GM12878 (cell line): Measurements from ENCODE around the gene MAP4K4. TPM values are rescaled to one million over a fixed set of nuclear protein-coding genes. Genes with fewer than 3 reads are reported as not detected.

Experiments
- ATAC-seq: fragments of 200-7000 bp; cut with Tn5 transposase; 3 replicates; pipeline ENCODE4 v1.9.1; 2020; ENCODE audit warnings: mild to moderate bottlenecking, moderate library complexity
- BruUV-seq: library from RNA; stranded (reverse); fragments of 400-500 nt; replicated peaks from 2 replicates; lab custom pipeline; 2021; lab: Mats Ljungman, UMichigan
- CTCF ChIA-PET: fragments of 300-600 bp; sonication (Branson Sonifier 250); formaldehyde crosslinking; extraction: SDS; loops from one replicate; lab custom pipeline; 2021; ENCODE audit warnings: inconsistent platforms; lab: Yijun Ruan, JAX
- POLR2A ChIA-PET: fragments of 350-600 bp; formaldehyde crosslinking; extraction: SDS; loops from one replicate; lab custom pipeline; 2021; ENCODE audit warnings: inconsistent platforms; lab: Charles Lee
- RAD21 ChIA-PET: fragments of 300-600 bp; sonication (Branson Sonifier 250); formaldehyde crosslinking; loops from one replicate; lab custom pipeline; 2023; ENCODE audit warnings: antibody characterized with exemption; ENCODE audit not compliant: unreplicated experiment; lab: Charles Lee
- SMC1A ChIA-PET: fragments of 300-600 bp; sonication (Branson Sonifier 250); formaldehyde crosslinking; loops from one replicate; lab custom pipeline; 2023; ENCODE audit not compliant: unreplicated experiment, uncharacterized antibody; lab: Charles Lee
- DNase-seq: peaks from one replicate; pipeline ENCODE4 v3.0.0-alpha.2; 2011; ENCODE audit warnings: low read depth, low spot score
- FAIRE-seq: peaks from 3 replicates; lab custom pipeline; 2011; peaks lifted over from hg19 to GRCh38; lab: Jason Lieb, UNC
- H2AFZ ChIP-seq: 2 replicates; pipeline ENCODE4 v1.6.0; 2011; ENCODE audit warnings: low read depth, low read length, control low read depth; ENCODE audit not compliant: control insufficient read depth
- H3K27ac ChIP-seq: 2 replicates; pipeline ENCODE4 v1.5.1; 2011; ENCODE audit warnings: control low read depth; ENCODE audit not compliant: control insufficient read depth, insufficient read depth
- H3K27me3 ChIP-seq, 2 experiments: replicated peaks in 1 of 2; 2 replicates each; pipeline versions ENCODE4 v1.6.0 to v1.6.1; 2011; ENCODE audit warnings: low read length in 1 of 2; ENCODE audit not compliant: control insufficient read depth in 2 of 2, insufficient read depth in 2 of 2
- H3K36me3 ChIP-seq, 2 experiments: 2 replicates each; pipeline ENCODE4 v1.5.1; 2011; ENCODE audit warnings: low read length in 1 of 2; ENCODE audit not compliant: control insufficient read depth in 2 of 2, insufficient read depth in 2 of 2
- H3K4me1 ChIP-seq: 2 replicates; pipeline ENCODE4 v1.6.1; 2011; ENCODE audit warnings: mild to moderate bottlenecking, low read length, moderate library complexity, mixed read lengths; ENCODE audit not compliant: control insufficient read depth, insufficient read depth
- H3K4me2 ChIP-seq: 2 replicates; pipeline ENCODE4 v1.6.0; 2011; ENCODE audit warnings: control low read depth; ENCODE audit not compliant: control insufficient read depth, insufficient read depth
- H3K4me3 ChIP-seq: fragments of 200-600 bp; sonication (generic); 2 replicates; pipeline ENCODE4 v1.5.1; 2016
- H3K79me2 ChIP-seq: 2 replicates; pipeline ENCODE4 v1.6.0; 2011; ENCODE audit warnings: low read length; ENCODE audit not compliant: control insufficient read depth, insufficient read depth
- H3K9ac ChIP-seq: 2 replicates; pipeline ENCODE4 v1.8.0; 2011; ENCODE audit warnings: low read length, control low read depth, mixed read lengths; ENCODE audit not compliant: control insufficient read depth, insufficient read depth
- H3K9me3 ChIP-seq: replicated peaks from 3 replicates; pipeline ENCODE4 v1.5.1; 2011; ENCODE audit warnings: mild to moderate bottlenecking, low read length; ENCODE audit not compliant: control insufficient read depth, insufficient read depth
- H4K20me1 ChIP-seq: 2 replicates; pipeline ENCODE4 v1.6.0; 2011; ENCODE audit not compliant: control insufficient read depth, insufficient read depth
- BCLAF1 ChIP-seq: fragments of 450-650 bp; IDR thresholded peaks from 2 replicates; pipeline ENCODE4 v1.6.1; 2017; ENCODE audit warnings: antibody characterized with exemption, mild to moderate bottlenecking, moderate library complexity
- HDGF ChIP-seq: fragments of 450-650 bp; IDR thresholded peaks from 2 replicates; pipeline ENCODE4 v1.6.1; 2016; ENCODE audit warnings: antibody characterized with exemption
- HSF1 ChIP-seq: fragments of 150-350 bp; IDR thresholded peaks from 2 replicates; pipeline ENCODE4 v1.6.1; 2014; ENCODE audit warnings: mild to moderate bottlenecking, low read depth, low read length
- KAT2A ChIP-seq: conservative IDR thresholded peaks from 2 replicates; pipeline ENCODE4 v1.6.1; 2011; ENCODE audit warnings: low read depth, low read length; ENCODE audit not compliant: control insufficient read depth
- MXI1 ChIP-seq: fragments of 150-350 bp; IDR thresholded peaks from 2 replicates; pipeline ENCODE4 v1.6.1; 2011; ENCODE audit warnings: low read depth, mild to moderate bottlenecking, inconsistent platforms, low read length, improper control_type of control experiment
- NRF1 ChIP-seq: conservative IDR thresholded peaks from 2 replicates; pipeline ENCODE4 v1.6.1; 2011; ENCODE audit warnings: mild to moderate bottlenecking, low read depth, low read length, improper control_type of control experiment
- PAX8 ChIP-seq: fragments of 450-650 bp; IDR thresholded peaks from 2 replicates; pipeline ENCODE4 v1.6.1; 2017; ENCODE audit warnings: mild to moderate bottlenecking, moderate library complexity
- PBX3 ChIP-seq: IDR thresholded peaks from 2 replicates; pipeline ENCODE4 v1.6.1; 2011; ENCODE audit warnings: mild to moderate bottlenecking, low read depth, low read length, moderate library complexity; ENCODE audit not compliant: insufficient replicate concordance
- PKNOX1 ChIP-seq: fragments of 450-650 bp; IDR thresholded peaks from 2 replicates; pipeline ENCODE4 v1.6.1; 2016; ENCODE audit warnings: mild to moderate bottlenecking
- POLR2AphosphoS2 ChIP-seq: IDR thresholded peaks from 2 replicates; pipeline ENCODE4 v1.6.1; 2011; ENCODE audit warnings: low read depth, mild to moderate bottlenecking, low read length, improper control_type of control experiment, moderate library complexity
- POU2F2 ChIP-seq: IDR thresholded peaks from 3 replicates; pipeline ENCODE4 v1.6.1; 2011; ENCODE audit warnings: low read depth, mild to moderate bottlenecking, low read length, borderline replicate concordance
- SMARCA5 ChIP-seq: fragments of 450-650 bp; IDR thresholded peaks from 2 replicates; pipeline ENCODE4 v1.6.1; 2017; ENCODE audit warnings: mild to moderate bottlenecking
- SRF ChIP-seq, 2 experiments: IDR thresholded peaks; 2 replicates each; pipeline ENCODE4 v1.6.1; 2011; ENCODE audit warnings: low read depth in 2 of 2, low read length in 2 of 2, mild to moderate bottlenecking in 1 of 2, moderate library complexity in 1 of 2
- TCF7 ChIP-seq: IDR thresholded peaks from 2 replicates; pipeline ENCODE4 v1.6.1; 2014; ENCODE audit warnings: antibody characterized with exemption, borderline replicate concordance
- WGBS: methylation state at CpG from one replicate; pipeline ENCODE4 v1.1.6; 2016; ENCODE audit warnings: low lambda C conversion rate; ENCODE audit not compliant: insufficient replicate concordance, insufficient coverage; ENCODE audit errors: missing lambda C conversion rate; 5-methylcytosine and 5-hydroxymethylcytosine counted together
- in situ Hi-C: fragments of 300-500 bp; cut with MboI; formaldehyde crosslinking; loops from 9 replicates; pipeline ENCODE4 v1.14.3; 2018; ENCODE audit warnings: mixed read lengths
- intact Hi-C: fragments of 100-400 bp; cut with micrococcal nuclease; formaldehyde crosslinking; loops from one replicate; pipeline ENCODE4 v1.14.2; 2022; ENCODE audit not compliant: unreplicated experiment
- polyA plus RNA-seq, 11 experiments: library from polyadenylated mRNA; depleted of rRNA in 4 of 11; unstranded in 6 of 11; stranded (reverse) in 5 of 11; fragments of >200 nt; fragmentation: Nextera tagmentation in 4 of 11; fragmentation: Illumina TruSeq in 1 of 11; extraction: Ambion mirVana in 4 of 11; extraction: Trizol in 1 of 11; gene quantifications; 1 replicate in 1 of 11; 2 replicates in 10 of 11; pipeline versions ENCODE4 v1.2.1 to v1.2.3, GENCODE V29; 2011 to 2016; ENCODE audit warnings: inconsistent platforms in 2 of 11, missing spikeins in 2 of 11, low read depth in 1 of 11
- total RNA-seq, 4 experiments: library from RNA; depleted of rRNA in 3 of 4; stranded (reverse); fragments of >200 nt in 3 of 4; fragmentation: Illumina TruSeq in 1 of 4; extraction: Trizol in 1 of 4; gene quantifications; 2 replicates each; pipeline versions ENCODE4 v1.2.1 to v1.2.3, GENCODE V29; 2013 to 2021

The MAP4K4 gene
- total and polyA plus RNA-seq, 10 of the 15 experiments (the other 5 are each of a cell fraction or from before 2014, with no cell fraction given), result 1.9 to 50.4 (median 9.7) TPM

- Histone ChIP-seq H3K79me2 (no peaks in the 10 kb centered on the region), H2AFZ (no peak overlapping the region), H3K36me3 (peaks cover 0 to 2% of the 10 kb centered on the region in 2 experiments; a peak in 1 of 4 replicates), H3K27me3 (no peaks in the 10 kb centered on the region), H4K20me1 (no peaks in the 10 kb centered on the region), H3K4me3 (no peak overlapping the region), H3K9ac (no peak overlapping the region), H3K4me2 (no peak overlapping the region), H3K4me1 (peaks cover 6% of the 10 kb centered on the region), H3K27ac (no peak overlapping the region), H3K9me3 (no peaks in the 10 kb centered on the region)
- POLR2A ChIA-PET, result no interaction called here
- BruUV-seq, result no TSS peak
- 63% methylated on average over 2 of the region's 4 CpGs for WGBS
- in situ Hi-C loops, result loop anchor here (5.0 kb wide), 1 partner anchor 417 kb away; no protein-coding TSS in a partner anchor
- RAD21 ChIA-PET, result interaction anchor here (4.3 kb wide), 1 partner anchor 415 kb away, joined by 23 read pairs; no protein-coding TSS in a partner anchor
- SMC1A ChIA-PET, result interaction anchor here (0.6 to 1.1 kb wide), 3 partner anchors 25 to 223 kb away, joined by 3 read pairs; no protein-coding TSS in a partner anchor
- ATAC-seq (no peak), DNase-seq (no peak), FAIRE-seq (no peak)
- CTCF ChIA-PET, result interaction anchor here (0.7 to 4.3 kb wide), 7 partner anchors 9 to 415 kb away, joined by 3 to 76 read pairs (median 4); no protein-coding TSS in a partner anchor
- intact Hi-C loops, result loop anchor here (5.0 to 10.0 kb wide), 3 partner anchors 77 to 209 kb away; no protein-coding TSS in a partner anchor
- TF ChIP-seq PAX8, result no peak
- TF ChIP-seq TCF7, result no peak
- no peak for TF ChIP-seq BCLAF1
- no peak for TF ChIP-seq NRF1
- TF ChIP-seq HDGF, result no peak
- no peak for TF ChIP-seq PBX3
- no peak for TF ChIP-seq SRF (IDR thresholded peaks at IDR 0.05; ENCODE audit: low read depth in 2 of 2, low read length in 2 of 2)
- no peak for TF ChIP-seq POLR2AphosphoS2
- no peak for TF ChIP-seq MXI1
- no peak for TF ChIP-seq KAT2A
- TF ChIP-seq PKNOX1, result no peak
- no peak for TF ChIP-seq HSF1
- TF ChIP-seq POU2F2, result no peak
- TF ChIP-seq SMARCA5, result no peak
Observed at GRCh38 chr2:101833890-101834523, 136.5 kb downstream of the MAP4K4 start.
